ENCODE data around the gene STRN3.
"Not testable (repeated sequence)": the region's sequence is repeated elsewhere in the genome, so short reads cannot be mapped to it uniquely, and the experiment has no call there.

STRN3 gene

DNA sequence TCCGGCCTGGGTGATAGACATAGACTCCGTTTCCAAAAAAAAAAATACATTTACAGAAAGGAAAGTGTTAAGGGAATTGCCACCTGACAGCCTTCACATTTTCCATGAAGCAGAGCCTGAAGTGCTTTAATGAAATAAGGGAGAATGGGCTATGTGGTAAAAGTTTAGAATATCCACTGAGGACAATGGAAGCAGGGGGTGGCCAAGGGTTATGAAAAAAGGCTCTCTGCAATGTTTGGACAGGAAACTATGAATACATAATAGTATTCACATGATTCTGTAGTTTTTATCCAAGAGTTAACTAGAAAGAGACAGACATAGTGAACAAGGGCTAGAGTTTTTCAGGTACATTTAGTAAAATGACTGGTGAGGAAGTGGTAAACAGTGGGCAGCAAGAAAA, 76.5 kb downstream of the STRN3 start:
- no peak for DNase-seq
- intact Hi-C loops (cut with DNase I), result no loop called here

DNA sequence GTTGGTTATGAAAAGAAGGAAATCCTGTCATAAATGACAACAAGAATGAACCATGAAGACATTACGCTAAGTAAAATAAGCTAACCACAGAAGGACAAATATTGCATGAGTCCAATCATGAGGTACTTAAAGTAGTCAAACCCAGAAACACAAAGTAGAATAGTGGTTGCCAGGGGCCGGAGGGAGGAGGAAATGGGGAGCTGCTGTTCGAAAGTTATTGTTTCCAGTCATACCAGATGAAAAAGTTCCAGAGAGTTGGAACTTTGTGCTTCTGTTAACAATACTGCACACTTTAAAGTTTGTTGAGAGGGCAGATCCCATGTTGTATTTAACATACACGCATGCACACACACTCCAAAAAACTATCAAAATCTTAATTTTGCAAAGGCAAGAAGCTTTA, 82.5 kb downstream of the STRN3 start:
- intact Hi-C loops (cut with DNase I), result no loop called here
- DNase-seq, result no peak

DNA sequence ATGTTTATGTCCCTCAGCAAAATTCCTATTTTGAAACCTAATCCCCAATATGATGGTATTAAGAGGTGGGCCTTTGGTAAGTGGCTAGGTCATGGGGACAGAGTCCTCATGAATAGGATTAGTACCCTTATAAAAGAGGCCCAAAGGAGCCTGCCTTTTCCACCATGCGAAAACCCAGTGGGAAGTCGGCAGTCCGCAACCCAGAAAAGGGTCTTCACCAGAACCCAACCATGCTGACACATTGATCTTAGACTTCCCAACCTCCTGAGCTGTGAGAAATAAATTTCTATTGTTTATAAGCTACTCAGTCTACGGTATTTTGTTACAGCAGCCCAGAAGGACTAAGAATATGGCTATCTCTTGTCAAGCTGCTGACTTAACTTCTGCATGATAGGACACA, 85.3 kb downstream of the STRN3 start:
- no peak for DNase-seq
- intact Hi-C loops (cut with DNase I), result no loop called here

DNA sequence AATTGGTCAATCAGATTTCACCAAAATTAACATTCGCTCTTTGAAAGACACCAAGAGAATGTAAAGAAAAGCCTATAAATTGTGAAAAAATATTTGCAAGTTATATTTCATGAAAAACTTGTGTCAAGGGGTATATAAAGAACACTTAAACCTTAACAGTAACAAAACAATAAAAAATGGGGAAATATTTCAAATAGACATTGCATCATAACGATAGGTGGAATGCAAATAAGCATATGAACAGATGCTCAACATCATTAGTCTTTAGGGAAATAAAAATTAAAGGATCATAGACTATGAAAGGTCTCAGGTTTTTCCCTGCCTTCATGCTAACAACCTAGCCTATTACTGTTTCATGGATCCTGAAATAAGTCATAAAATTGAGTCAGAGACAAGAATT, 87.6 kb downstream of the STRN3 start:
- intact Hi-C loops (cut with DNase I), result no loop called here
- no peak for DNase-seq

DNA sequence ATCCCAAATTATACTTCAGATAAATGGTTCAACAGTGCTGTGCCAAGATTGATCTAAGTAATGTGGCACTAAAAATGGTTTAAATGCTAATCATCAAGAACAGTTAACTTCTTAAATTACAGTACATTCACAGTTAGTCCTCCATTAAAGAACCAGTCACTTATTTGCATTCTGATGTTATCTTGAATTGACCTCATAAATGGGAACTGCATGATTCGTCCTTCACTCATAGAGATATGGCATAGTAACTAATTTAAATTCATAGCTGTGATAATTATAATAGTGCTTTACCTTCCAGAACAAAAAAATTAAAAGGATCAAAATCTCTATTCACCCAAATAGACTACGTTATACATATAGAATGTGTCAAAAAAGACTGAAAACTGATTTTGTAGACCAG, 90.7 kb downstream of the STRN3 start:
- intact Hi-C loops (cut with DNase I), result no loop called here

DNA sequence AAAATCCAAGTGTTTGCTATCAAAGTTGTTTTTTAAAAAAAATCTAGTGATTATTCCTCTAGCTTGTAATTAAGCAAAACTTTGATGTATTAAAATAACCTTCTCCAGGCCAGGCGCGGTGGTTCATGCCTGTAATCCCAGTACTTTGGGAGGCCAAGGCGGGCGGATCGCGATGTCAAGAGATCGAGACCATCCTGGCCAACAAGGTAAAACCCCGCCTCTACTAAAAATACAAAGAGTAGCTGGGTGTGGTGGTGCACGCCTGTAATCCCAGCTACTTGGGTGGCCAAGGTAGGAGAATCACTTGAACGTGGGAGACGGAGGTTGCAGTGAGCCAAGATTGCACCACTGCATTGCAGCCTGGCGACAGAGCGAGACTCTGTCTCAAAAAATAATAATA, 92.2 kb downstream of the STRN3 start:
- DNase-seq; intact Hi-C loops (cut with DNase I): not testable (repeated sequence)

More for the DNA sequence above, 90.7 kb downstream of the STRN3 start:
- DNase-seq, result no peak

DNA sequence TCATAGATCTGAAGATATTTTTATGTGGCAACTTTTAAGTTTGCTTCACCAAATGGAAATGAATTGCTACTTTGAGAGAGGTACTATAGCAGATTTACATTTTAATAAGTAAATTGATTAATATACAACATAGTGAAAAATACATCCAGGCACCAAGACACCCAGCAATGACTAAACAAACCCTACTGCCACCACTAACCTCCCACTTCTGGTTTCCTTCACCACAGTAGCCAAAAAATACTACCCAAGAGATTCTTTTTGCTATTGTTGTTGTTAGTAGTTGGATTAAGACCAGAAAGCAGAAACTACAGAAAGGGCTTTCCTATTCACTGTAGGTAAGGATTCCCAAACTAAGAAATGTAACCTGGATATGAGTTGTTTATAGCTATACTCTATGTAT, 97.7 kb downstream of the STRN3 start:
- intact Hi-C loops (cut with DNase I), result no loop called here
- no peak for DNase-seq

DNA sequence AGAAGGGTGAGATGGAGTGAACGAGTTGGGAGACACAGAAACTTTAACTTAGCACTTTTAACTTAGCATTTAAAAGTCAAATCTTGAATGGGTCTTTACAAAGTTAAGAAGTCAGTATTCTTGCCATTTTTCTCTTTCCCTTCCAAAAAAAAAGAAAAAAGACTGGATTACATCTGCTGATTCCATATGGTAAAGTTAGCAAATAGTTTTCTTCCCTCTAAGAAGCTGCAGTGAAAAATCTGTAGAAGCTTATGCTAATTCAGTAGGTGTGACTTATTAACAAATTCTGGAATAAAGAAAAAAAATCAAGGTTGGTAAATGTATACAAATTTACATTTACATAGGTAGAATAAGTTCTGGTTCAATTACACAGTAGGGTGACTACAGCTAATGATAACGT, 100.9 kb downstream of the STRN3 start:
- no peak for DNase-seq
- intact Hi-C loops (cut with DNase I), result no loop called here

DNA sequence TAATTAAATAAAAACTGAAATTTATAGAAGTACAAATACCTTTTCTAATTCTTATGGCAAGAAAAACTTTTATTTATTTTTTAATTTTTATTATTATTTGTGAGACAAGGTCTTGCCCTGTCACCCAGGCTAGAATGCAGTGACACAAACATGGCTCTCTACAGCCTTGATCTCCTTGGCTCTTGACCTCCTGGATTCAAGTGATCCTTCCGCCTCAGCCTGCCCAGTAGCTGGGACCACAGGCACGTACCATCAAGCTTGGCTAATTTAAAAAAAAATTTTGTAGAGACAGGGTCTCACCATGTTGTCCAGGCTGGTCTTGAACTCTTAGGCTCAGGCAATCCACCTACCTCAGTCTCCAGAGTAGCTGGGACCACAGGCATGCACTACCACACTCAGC, 104.4 kb downstream of the STRN3 start:
- intact Hi-C loops (cut with DNase I), result no loop called here
- DNase-seq, result no peak

DNA sequence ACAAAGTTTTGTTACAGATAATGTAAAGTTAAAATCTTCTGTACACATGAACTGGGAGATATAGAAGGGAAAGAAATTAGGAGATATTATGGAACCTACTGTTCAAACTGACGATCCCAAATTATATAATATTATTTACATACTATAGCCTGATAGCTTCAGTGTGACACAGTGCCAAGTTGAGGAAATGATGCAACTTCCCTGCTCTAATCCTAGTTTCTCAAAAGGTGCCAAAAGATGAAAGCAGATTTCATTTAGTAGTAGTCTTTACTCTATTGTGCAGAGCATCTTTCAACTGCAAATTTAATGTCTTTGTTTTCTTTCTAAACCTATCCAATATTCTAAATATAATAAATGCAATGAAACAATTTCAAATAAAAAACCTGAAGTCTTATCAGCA, 104.9 kb downstream of the STRN3 start:
- no peak for DNase-seq
- intact Hi-C loops (cut with DNase I), result no loop called here

DNA sequence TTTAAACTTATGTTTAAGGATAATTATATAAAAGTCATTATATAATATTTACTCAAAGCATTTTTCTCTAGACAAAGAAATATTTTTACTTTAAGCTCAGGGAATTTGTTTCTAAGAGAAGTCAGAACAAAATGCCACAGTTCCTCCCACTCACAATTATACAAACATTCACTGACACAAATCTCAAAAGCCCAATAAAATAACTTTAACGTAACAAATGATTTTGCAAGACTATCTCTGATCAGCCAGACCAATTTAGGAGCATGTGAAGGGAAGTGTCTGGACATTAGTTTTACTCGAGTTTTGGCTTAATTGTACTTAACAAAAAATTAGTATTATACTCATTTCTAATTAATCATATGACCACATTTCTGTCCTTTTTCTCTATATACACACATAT, 110.6 kb downstream of the STRN3 start:
- intact Hi-C loops (cut with DNase I), result no loop called here
- DNase-seq, result no peak

DNA sequence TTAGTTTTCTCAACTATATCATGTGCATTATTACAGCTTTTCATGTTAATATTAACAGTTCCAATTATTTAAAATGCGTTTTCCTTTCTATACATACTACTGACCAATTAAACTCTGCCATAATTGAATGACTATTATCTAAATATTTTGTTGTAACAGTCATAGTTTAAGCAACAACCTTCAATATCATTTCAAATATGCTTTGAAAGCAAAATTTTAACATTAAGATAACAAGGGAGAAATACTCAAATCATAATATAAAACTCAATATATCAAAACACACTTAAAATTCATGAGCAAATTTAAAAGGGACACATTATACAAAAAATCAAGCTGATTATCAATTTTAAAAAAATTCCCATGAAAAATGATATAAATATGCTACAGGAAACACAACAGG, 111.4 kb downstream of the STRN3 start:
- intact Hi-C loops (cut with DNase I), result no loop called here
- no peak for DNase-seq

DNA sequence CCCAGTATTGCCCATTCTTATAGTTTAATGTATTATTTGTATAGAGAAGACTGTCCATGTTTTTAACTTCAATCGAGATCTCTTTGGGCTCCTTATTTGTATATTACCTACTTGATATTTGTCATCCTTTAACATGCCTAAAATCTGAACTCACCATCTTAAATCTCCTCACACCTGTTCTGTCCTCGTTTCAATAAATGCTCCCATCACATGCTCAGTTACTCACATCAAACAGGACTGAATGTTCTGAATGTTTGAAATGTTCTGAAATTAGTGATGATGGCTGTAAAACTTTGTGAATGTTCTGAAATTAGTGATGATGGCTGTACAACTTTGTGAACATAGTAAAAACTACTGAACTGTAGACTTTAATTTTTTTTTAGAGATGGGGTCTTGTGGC, 117.4 kb downstream of the STRN3 start:
- intact Hi-C loops (cut with DNase I), result no loop called here
- DNase-seq, result no peak

DNA sequence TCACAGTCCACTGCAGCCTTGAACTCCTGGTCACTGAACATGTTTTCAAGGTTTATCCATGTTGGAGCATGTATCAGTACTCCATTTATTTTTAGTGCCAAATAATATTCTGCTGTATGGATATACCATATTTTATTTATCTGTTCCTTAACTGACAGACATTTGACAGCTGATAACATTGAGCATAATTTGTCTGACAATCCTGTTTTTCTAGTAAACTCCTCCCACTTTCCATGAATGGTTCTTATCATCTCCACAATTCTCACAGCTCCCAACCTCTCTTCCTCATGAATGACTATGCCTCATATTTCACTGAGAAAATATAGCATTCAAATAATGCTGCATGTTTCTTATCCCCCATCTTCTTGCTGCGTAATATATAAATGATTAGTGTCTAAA, 118.5 kb downstream of the STRN3 start:
- intact Hi-C loops (cut with DNase I), result no loop called here

DNA sequence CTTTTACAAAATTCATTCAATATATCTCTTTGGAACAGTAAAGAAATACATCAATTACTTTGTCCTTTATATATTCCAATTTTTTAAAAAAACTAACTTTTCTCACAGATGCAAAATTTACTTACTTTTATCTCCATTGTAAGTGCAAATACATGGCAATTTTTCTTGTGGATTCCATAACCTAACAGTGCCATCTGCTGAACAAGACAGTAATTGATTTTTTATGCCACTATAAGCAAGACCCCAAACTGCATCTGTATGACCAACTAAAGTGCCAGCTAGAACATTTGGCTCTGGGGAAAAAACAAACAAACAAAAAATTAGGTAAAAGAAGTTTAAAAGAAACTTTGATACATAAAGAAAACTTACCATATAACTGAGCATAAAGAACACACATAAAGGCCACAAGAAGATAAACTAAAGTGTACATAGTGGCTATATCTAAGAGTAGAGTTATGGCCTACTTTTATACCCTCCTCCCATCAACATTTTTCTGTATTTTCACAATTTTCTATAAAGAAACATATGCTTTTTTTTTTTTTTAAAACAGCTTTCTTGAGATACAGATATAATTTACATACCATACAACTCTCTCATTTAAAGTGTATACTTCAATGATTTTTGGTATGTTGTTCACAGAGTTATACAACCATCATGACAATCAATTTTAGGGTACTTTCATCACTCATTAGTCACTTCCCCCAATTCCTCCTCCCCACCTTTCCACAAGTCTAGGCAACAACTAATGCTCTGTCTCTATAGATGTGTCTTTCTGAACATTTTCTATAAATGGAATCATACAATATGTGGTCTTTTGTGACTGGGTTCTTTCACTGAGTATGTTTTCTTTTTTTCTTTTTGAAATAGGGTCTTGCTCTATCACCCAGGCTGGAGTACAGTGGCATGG, 119.2 kb downstream of the STRN3 start:
- no peak for DNase-seq
- intact Hi-C loops (cut with DNase I), result no loop called here

More for the DNA sequence above, 118.5 kb downstream of the STRN3 start:
- no peak for DNase-seq

DNA sequence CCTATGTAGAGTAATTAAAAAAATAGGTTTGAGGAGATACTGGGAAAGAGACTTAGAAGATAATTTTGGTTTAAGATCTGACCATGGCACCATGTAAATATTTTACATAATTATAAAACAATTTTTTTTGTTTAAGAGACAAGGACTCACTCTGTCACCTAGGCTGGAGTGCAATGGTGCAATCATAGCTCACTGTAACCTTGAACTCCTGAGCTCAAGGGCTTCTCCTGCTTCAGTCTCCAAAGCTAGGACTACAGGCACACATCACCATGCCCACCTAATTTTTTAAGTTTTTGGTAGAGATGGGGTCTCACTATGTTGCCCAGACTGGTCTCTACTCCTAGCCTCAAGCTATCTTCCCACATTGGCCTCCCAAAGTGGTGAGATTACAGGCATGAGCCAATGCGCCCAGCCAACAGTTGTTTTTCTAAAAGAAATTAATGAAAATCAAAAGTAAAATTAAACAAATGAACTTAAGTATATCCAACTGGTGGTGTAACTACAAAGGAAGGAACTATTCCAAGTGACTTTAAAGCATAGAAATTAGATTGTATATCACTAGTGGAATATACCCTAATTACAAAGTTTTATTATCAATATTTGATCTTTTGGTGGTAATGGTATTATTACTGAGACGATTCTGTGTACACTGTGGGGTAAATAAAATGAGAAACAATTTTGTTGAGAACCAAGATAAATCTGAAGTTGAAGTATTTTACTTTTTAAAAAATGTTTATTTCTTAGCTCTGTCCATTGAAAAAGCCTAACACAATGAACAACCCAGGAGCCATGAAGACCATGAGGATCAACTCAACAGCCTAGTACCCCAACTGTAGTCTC, 122.7 kb downstream of the STRN3 start:
- DNase-seq, result no peak
- intact Hi-C loops (cut with DNase I), result no loop called here

DNA sequence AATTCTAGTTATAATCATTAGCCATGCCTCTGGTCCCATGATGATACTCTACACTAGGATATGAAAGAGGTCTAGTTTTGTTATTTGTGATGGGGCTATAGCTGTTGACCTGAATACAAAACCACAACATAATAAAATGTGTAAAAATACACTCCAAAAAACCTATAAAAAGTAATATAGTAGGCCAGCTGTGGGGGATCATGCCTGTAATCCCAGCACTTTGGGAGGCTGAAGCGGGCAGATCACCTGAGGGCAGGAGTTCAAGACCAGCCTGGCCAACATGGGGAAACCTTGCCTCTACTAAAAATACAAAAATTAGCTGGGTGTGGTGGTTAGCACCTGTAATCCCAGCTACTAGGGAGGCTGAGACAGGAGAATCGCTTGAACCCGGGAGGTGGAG, 129.1 kb downstream of the STRN3 start:
- intact Hi-C loops (cut with DNase I); DNase-seq: not testable (repeated sequence)

DNA sequence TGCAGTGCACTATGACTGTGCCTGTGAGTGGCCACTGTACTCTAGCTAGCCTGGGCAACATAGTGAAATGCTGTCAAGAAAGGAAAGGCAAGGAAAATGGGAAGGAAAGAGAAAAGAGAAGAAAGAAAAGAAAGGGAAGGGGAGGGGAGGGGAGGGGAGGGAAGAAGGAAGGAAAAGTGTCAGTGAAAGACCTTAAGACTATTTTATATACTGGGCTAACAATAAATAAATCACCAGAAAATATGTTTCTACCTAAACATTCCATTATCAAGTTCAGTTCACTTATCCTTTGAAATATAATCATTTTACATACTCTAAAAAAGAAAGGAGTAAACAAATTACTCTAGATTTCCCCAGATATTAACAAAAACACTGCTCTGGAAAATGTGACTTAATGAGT, 129.7 kb downstream of the STRN3 start:
- intact Hi-C loops (cut with DNase I), result no loop called here
- DNase-seq, result no peak

DNA sequence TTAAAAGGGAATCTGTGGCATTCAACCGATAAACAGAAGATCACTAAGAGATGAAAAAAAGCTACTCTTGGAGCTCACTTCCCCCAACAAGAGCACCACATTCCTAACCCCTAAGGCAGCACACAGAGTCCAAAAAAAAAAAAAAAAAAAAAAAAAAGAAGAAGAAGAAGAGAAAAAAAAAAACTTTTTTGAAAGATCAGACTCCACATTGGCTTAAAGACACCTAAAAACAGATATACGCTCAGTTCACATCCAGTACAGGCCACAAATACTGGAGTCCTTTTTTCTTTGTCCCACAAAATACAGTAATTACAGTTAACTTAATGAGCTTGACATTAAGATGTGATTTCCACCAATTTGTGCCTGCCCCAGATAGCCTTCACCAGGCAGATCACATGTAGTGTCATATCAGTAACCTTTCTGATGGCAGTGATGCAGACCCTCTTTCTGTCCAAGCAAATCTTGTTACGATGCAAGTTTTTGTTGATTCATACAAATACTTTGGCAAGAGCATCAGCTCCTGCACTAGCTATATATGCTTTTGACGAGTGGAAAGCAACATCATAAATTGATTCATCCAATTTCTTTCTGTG, 131.2 kb downstream of the STRN3 start:
- intact Hi-C loops (cut with DNase I), result no loop called here
- DNase-seq, result no peak

DNA sequence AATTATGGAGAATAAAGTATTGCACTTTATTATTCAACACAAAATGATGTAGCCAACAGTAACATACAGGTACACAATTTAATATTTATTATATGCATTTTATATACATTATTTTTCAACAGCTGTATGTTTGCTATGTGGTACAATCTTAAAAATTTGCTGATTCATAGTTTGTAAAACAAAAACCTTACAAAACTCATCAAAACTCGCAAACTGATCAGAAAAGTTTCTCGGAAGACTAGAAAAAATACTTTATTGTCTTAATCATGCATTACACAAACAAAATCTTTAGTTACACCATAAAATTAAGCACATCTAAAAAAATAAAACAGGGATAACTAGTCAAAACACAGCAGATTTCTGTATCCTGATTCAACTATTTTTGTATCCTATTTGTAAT, 132.4 kb downstream of the STRN3 start:
- DNase-seq, result no peak
- intact Hi-C loops (cut with DNase I), result no loop called here
